Mucosa of descending colon (tissue), 3 donors: Measurements from ENCODE around the gene TMEM178A. TPM values are rescaled to one million over a fixed set of nuclear protein-coding genes. Genes with fewer than 3 reads are reported as not detected.
"Not testable (repeated sequence)": the region's sequence is repeated elsewhere in the genome, so short reads cannot be mapped to it uniquely, and the experiment has no call there.

Source experiments
- ATAC-seq: fragments of 200-7000 bp; cut with Tn5 transposase; one replicate; pipeline ENCODE4 v1.9.1; 2020; ENCODE audit warnings: mild to moderate bottlenecking, moderate library complexity
- DNase-seq, 3 donors: peaks; one replicate each; pipeline ENCODE4 v3.0.0-alpha.2; 2020
- H3K36me3 ChIP-seq: fragments of 200-600 bp; one replicate; pipeline ENCODE4 v1.8.0; 2021; ENCODE audit warnings: low read depth, mild to moderate bottlenecking
- H3K4me1 ChIP-seq: fragments of 200-600 bp; one replicate; pipeline ENCODE4 v1.8.0; 2021; ENCODE audit warnings: low read depth, mild to moderate bottlenecking
- H3K4me3 ChIP-seq: fragments of 200-600 bp; one replicate; pipeline ENCODE4 v1.8.0; 2021; ENCODE audit warnings: mild to moderate bottlenecking
- H3K9me3 ChIP-seq: fragments of 200-600 bp; one replicate; pipeline ENCODE4 v1.8.0; 2021; ENCODE audit warnings: mild to moderate bottlenecking
- intact Hi-C, 2 donors: fragments of 100-400 bp; cut with DNase I in 1 of 2; cut with micrococcal nuclease in 1 of 2; formaldehyde crosslinking; loops; one replicate each; pipeline versions ENCODE4 v1.11.0 to v1.11.1; 2022; cut with DNase I, micrococcal nuclease
- total RNA-seq, 3 donors: library from RNA; stranded (reverse); fragmentation: NEBNext Ultra II Directional in 2 of 3; extraction: Animal tissue kit (Norgen Biotek cat#: 25700) in 2 of 3; gene quantifications; one replicate each; pipeline versions ENCODE4 v1.2.1 to v1.2.4, GENCODE V29; 2021 to 2023
- TF ChIP-seq, protein P1 (sequence below): fragments of 200-600 bp; IDR thresholded peaks from one replicate; pipeline ENCODE4 v1.8.0; 2022; ENCODE audit warnings: antibody characterized with exemption, mild to moderate bottlenecking
- donor health status: DM: no; HTN: no; CAD: no; lungs with moderate emphysema.
- donor health status: DM: no; HTN: no; CAD: no.
- donor health status: DM: no; HTN: yes; CAD: no.

TMEM178A gene
- total RNA-seq, 3 donors from 2014 or later: 1.0 to 3.9 (median 1.2) TPM

- H3K36me3 ChIP-seq: no peaks in the 10 kb centered on the region
- no peak for ATAC-seq
- TF ChIP-seq, protein P1, sequence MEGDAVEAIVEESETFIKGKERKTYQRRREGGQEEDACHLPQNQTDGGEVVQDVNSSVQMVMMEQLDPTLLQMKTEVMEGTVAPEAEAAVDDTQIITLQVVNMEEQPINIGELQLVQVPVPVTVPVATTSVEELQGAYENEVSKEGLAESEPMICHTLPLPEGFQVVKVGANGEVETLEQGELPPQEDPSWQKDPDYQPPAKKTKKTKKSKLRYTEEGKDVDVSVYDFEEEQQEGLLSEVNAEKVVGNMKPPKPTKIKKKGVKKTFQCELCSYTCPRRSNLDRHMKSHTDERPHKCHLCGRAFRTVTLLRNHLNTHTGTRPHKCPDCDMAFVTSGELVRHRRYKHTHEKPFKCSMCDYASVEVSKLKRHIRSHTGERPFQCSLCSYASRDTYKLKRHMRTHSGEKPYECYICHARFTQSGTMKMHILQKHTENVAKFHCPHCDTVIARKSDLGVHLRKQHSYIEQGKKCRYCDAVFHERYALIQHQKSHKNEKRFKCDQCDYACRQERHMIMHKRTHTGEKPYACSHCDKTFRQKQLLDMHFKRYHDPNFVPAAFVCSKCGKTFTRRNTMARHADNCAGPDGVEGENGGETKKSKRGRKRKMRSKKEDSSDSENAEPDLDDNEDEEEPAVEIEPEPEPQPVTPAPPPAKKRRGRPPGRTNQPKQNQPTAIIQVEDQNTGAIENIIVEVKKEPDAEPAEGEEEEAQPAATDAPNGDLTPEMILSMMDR: no peak
- DNase-seq: no peak
- H3K4me3 ChIP-seq: no peak overlapping the region
- no peaks in the 10 kb centered on the region for H3K4me1 ChIP-seq
- no peaks in the 10 kb centered on the region for H3K9me3 ChIP-seq
- intact Hi-C loops: no loop called here
Measured at GRCh38 chr2:39647104-39647765, 18.5 kb upstream of the TMEM178A start.

- TF ChIP-seq, protein P1: no peak
- intact Hi-C loops: no loop called here
- Histone ChIP-seq H3K36me3 (no peaks in the 10 kb centered on the region), H3K4me1 (no peaks in the 10 kb centered on the region), H3K9me3 (no peaks in the 10 kb centered on the region), H3K4me3 (no peak overlapping the region)
- ATAC-seq (no peak), DNase-seq (no peak)
Measured at GRCh38 chr2:39648580-39648979, 17.1 kb upstream of the TMEM178A start.

DNA sequence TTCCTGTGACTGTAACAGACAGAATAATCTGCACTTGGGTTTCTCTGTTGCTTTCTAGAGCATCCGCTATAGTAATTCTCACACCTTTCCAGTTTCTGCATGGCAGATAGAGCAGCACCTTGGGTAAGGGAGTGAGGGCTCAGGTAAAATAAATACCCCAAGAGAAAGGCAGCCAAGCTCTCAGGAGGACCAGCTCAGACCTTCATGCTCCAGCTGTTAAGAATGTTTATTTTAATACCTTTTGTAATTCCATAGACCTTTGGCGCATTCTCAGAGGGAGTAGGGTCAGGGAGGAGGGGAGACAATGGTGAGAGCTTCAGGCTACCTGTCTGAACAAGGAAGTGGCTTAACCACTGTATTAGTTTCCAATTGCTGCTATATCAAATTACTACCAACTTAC lies 16.2 kb upstream of the TMEM178A start:
- intact Hi-C loops: no loop called here
- no peaks in the 10 kb centered on the region for H3K4me1 ChIP-seq
- no peak for ATAC-seq
- TF ChIP-seq, protein P1: no peak
- no peaks in the 10 kb centered on the region for H3K9me3 ChIP-seq
- no peak overlapping the region for H3K4me3 ChIP-seq
- no peaks in the 10 kb centered on the region for H3K36me3 ChIP-seq
- no peak for DNase-seq

- Histone ChIP-seq H3K4me3 (no peak overlapping the region), H3K36me3 (no peaks in the 10 kb centered on the region), H3K4me1 (no peaks in the 10 kb centered on the region), H3K9me3 (no peaks in the 10 kb centered on the region)
- TF ChIP-seq, protein P1: no peak
- intact Hi-C loops: loop anchor here in 1 of 2 donors (10.0 kb wide), 1 partner anchor 466 kb away; no protein-coding TSS in a partner anchor
- ATAC-seq: no peak
- no peak for DNase-seq
Measured at GRCh38 chr2:39650468-39650867, 15.2 kb upstream of the TMEM178A start.

- H3K9me3 ChIP-seq, H3K36me3 ChIP-seq, DNase-seq, H3K4me3 ChIP-seq, H3K4me1 ChIP-seq, ATAC-seq: not testable (repeated sequence)
- intact Hi-C loops: loop anchor here in 1 of 2 donors (10.0 kb wide), 1 partner anchor 471 kb away; no protein-coding TSS in a partner anchor
Measured at GRCh38 chr2:39656215-39656614, 9.5 kb upstream of the TMEM178A start.

- no peaks in the 10 kb centered on the region for H3K36me3 ChIP-seq
- TF ChIP-seq, protein P1: no peak
- intact Hi-C loops: loop anchor here in 1 of 2 donors (10.0 kb wide), 1 partner anchor 473 kb away; no protein-coding TSS in a partner anchor
- no peak for ATAC-seq
- no peaks in the 10 kb centered on the region for H3K4me1 ChIP-seq
- no peak overlapping the region for H3K4me3 ChIP-seq
- no peaks in the 10 kb centered on the region for H3K9me3 ChIP-seq
- DNase-seq: no peak
Measured at GRCh38 chr2:39657287-39657937, 8.3 kb upstream of the TMEM178A start.
